ENCODE results near the gene DHRS7. TPM values are rescaled to one million over a fixed set of nuclear protein-coding genes. Genes with fewer than 3 reads are reported as not detected.

Gene DHRS7
- total RNA-seq, 1 experiment from 2014 or later, result 27.7 TPM

GRCh38 chr14:60214415-60215126 is 49.4 kb upstream of the DHRS7 start:
- Histone ChIP-seq H3K79me2 (ENCODE audit: insufficient read depth, low read length) (no peaks in the 10 kb centered on the region), H3K4ac (ENCODE audit: low read depth, low read length) (no peak overlapping the region), H3K4me1 (ENCODE audit: insufficient read depth, low read length) (peaks cover 9% of the 10 kb centered on the region; the same call in 1 of the 2 replicates), H4K5ac (ENCODE audit: insufficient read length, low read depth, low read length) (no peak overlapping the region), H2BK20ac (ENCODE audit: low read depth, low read length, poor library complexity, severe bottlenecking) (no peak overlapping the region), H2BK5ac (ENCODE audit: insufficient read length, low read length) (no peak overlapping the region), H2BK12ac (ENCODE audit: insufficient read length, low read depth, low read length) (no peak overlapping the region), H3K14ac (ENCODE audit: insufficient read depth, low read length) (no peak overlapping the region), H3T11ph (ENCODE audit: low read length) (no peak overlapping the region), H3K18ac (ENCODE audit: insufficient read length, low read depth, low read length) (no peak overlapping the region), H3K4me2 (ENCODE audit: insufficient read depth, insufficient read length, low read length) (no peak overlapping the region), H3K27me3 (ENCODE audit: insufficient read depth, low read length) (no peaks in the 10 kb centered on the region), H3K9ac (ENCODE audit: extremely low read depth, insufficient read length, low read length) (no peak overlapping the region), H3K27ac (ENCODE audit: insufficient read length, low read depth, low read length) (no peak overlapping the region), H3K9me3 (ENCODE audit: control insufficient read depth, low read depth, low read length) (no peaks in the 10 kb centered on the region), H2AK5ac (ENCODE audit: insufficient read length, low read length) (no peak overlapping the region), H3K23me2 (ENCODE audit: insufficient read length, low read depth, low read length, poor library complexity, severe bottlenecking) (no peaks in the 10 kb centered on the region), H2BK15ac (ENCODE audit: low read depth, low read length) (no peak overlapping the region), H3K23ac (ENCODE audit: insufficient read length, low read depth, low read length) (no peak overlapping the region), H4K8ac (replicated peaks; ENCODE audit: insufficient read length, low read depth, low read length) (no peak overlapping the region), H2BK120ac (ENCODE audit: low read depth, low read length, poor library complexity, severe bottlenecking) (no peak overlapping the region), H4K20me1 (ENCODE audit: control insufficient read depth, insufficient read depth, insufficient read length) (no peaks in the 10 kb centered on the region), H3K56ac (ENCODE audit: insufficient read length, low read depth, low read length) (no peak overlapping the region), H2AFZ (ENCODE audit: low read length) (no peak overlapping the region), H4K91ac (ENCODE audit: insufficient read length, low read depth, low read length) (no peak overlapping the region), H3K79me1 (ENCODE audit: insufficient read depth, low read depth, low read length, poor library complexity, severe bottlenecking) (no peaks in the 10 kb centered on the region)
- Mint-ChIP-seq H3K4me3 (no peak overlapping the region), H3K27me3 (ENCODE audit: low read depth) (no peaks in the 10 kb centered on the region; the same call in 1 of the 2 replicates), H3K9me3 (no peaks in the 10 kb centered on the region), H3K4me1 (peaks cover 14 to 18% of the 10 kb centered on the region in 2 experiments), H3K27ac (no peak overlapping the region), H3K36me3 (ENCODE audit: insufficient read depth in 1 of 3, low read depth in 3 of 3) (no peaks in the 10 kb centered on the region)
- no CpG with 5 or more reads among the region's 1 CpG for WGBS (ENCODE audit: extremely low coverage, insufficient read length, low lambda C conversion rate)
- DNase-seq, result no peak
- no peak for TF ChIP-seq CTCF (conservative IDR thresholded peaks at IDR 0.05)

Measured in H9 (cell line).